Breast epithelium (tissue), 4 donors: Measurements from ENCODE around the gene SLX4. TPM values are rescaled to one million over a fixed set of nuclear protein-coding genes. Genes with fewer than 3 reads are reported as not detected.

Source experiments
- DNase-seq, 2 donors: peaks; one replicate each; pipeline ENCODE4 v3.0.0-alpha.2; 2019; ENCODE audit warnings: low spot score in 2 of 2
- H3K27ac ChIP-seq, 2 donors: fragments of 200-600 bp; sonication (generic) in 1 of 2; one replicate each; pipeline ENCODE4 v1.5.1; 2016 to 2019; ENCODE audit warnings: mild to moderate bottlenecking in 1 of 2
- H3K27me3 ChIP-seq, 2 donors: fragments of 200-600 bp; sonication (generic) in 1 of 2; one replicate each; pipeline versions ENCODE4 v1.5.1 to v1.6.0; 2017 to 2019; ENCODE audit warnings: control low read depth in 1 of 2, mild to moderate bottlenecking in 1 of 2
- H3K36me3 ChIP-seq: fragments of 200-600 bp; one replicate; pipeline ENCODE4 v1.5.1; 2019
- H3K4me1 ChIP-seq, 2 donors: fragments of 200-600 bp; sonication (generic); one replicate each; pipeline ENCODE4 v1.5.1; 2016 to 2019; ENCODE audit warnings: control low read depth in 1 of 2
- H3K4me3 ChIP-seq, 3 donors: fragments of 200-600 bp; sonication (generic); 1 replicate in 2 of 3; 2 replicates in 1 of 3; pipeline ENCODE4 v1.5.1; 2016 to 2019; ENCODE audit warnings: mild to moderate bottlenecking in 3 of 3, moderate library complexity in 2 of 3
- H3K9me3 ChIP-seq, 2 donors: fragments of 200-600 bp; sonication (generic) in 1 of 2; one replicate each; pipeline ENCODE4 v1.5.1; 2016 to 2019; ENCODE audit warnings: control low read depth in 1 of 2
- CTCF ChIP-seq, 3 donors: fragments of 450-650 bp; IDR thresholded peaks; one replicate each; pipeline ENCODE4 v1.5.1; 2016 to 2017; ENCODE audit warnings: antibody characterized with exemption in 3 of 3, mild to moderate bottlenecking in 3 of 3, moderate library complexity in 3 of 3
- POLR2A ChIP-seq: fragments of 450-650 bp; IDR thresholded peaks from one replicate; pipeline ENCODE4 v1.6.1; 2016; ENCODE audit warnings: antibody characterized with exemption, mild to moderate bottlenecking, moderate library complexity
- POLR2AphosphoS5 ChIP-seq, 3 donors: sonication (generic); formaldehyde crosslinking; IDR thresholded peaks; one replicate each; pipeline ENCODE4 v1.6.1; 2017; ENCODE audit warnings: antibody characterized with exemption in 3 of 3
- intact Hi-C: fragments of 100-400 bp; cut with DNase I; formaldehyde crosslinking; loops from one replicate; pipeline ENCODE4 v1.15.1; 2023; ENCODE audit warnings: low total_unique reads
- total RNA-seq, 3 donors: library from RNA; depleted of rRNA; stranded (reverse); fragments of >200 nt; gene quantifications; one replicate each; pipeline ENCODE4 v1.1.0, GENCODE V29; 2016

The SLX4 gene
- total RNA-seq, 3 donors from 2014 or later, result 3.0 to 4.3 (median 3.7) TPM

GRCh38 chr16:3580251-3580651 lies 31.2 kb downstream of the SLX4 start:
- Histone ChIP-seq H3K36me3 (no peaks in the 10 kb centered on the region), H3K9me3 (no peaks in the 10 kb centered on the region), H3K4me1 (no peaks in the 10 kb centered on the region), H3K4me3 (no peak overlapping the region), H3K27ac (no peak overlapping the region), H3K27me3 (no peaks in the 10 kb centered on the region)
- no peak for TF ChIP-seq POLR2A
- no peak for TF ChIP-seq CTCF (IDR thresholded peaks at IDR 0.05)
- TF ChIP-seq POLR2AphosphoS5 (IDR thresholded peaks at IDR 0.05), result no peak
- no peak for DNase-seq
- intact Hi-C loops, result no loop called here

- no peak overlapping the region for H3K4me3 ChIP-seq
- no peak overlapping the region for H3K27ac ChIP-seq
- no peaks in the 10 kb centered on the region for H3K4me1 ChIP-seq
- no peaks in the 10 kb centered on the region for H3K27me3 ChIP-seq
- no peaks in the 10 kb centered on the region for H3K9me3 ChIP-seq
- intact Hi-C loops, result no loop called here
- no peak for DNase-seq
- H3K36me3 ChIP-seq, result no peaks in the 10 kb centered on the region
- TF ChIP-seq POLR2A (no peak), POLR2AphosphoS5 (IDR thresholded peaks at IDR 0.05) (no peak), CTCF (IDR thresholded peaks at IDR 0.05) (no peak)
These were observed 31.6 kb downstream of the SLX4 start for GRCh38 chr16:3579776-3580175.

- no peak for DNase-seq
- H3K4me3 ChIP-seq, result no peak overlapping the region
These were observed 32.5 kb downstream of the SLX4 start for GRCh38 chr16:3578610-3579551.

GRCh38 chr16:3578121-3578520 lies 33.3 kb downstream of the SLX4 start:
- Histone ChIP-seq H3K4me1 (no peaks in the 10 kb centered on the region), H3K9me3 (no peaks in the 10 kb centered on the region), H3K4me3 (no peak overlapping the region), H3K27ac (no peak overlapping the region), H3K27me3 (no peaks in the 10 kb centered on the region), H3K36me3 (no peaks in the 10 kb centered on the region)
- intact Hi-C loops, result no loop called here
- TF ChIP-seq POLR2AphosphoS5 (IDR thresholded peaks at IDR 0.05) (no peak), POLR2A (no peak), CTCF (IDR thresholded peaks at IDR 0.05) (no peak)
- no peak for DNase-seq

More at GRCh38 chr16:3578610-3579551, 32.5 kb downstream of the SLX4 start:
- Histone ChIP-seq H3K27ac (no peak overlapping the region), H3K36me3 (no peaks in the 10 kb centered on the region), H3K27me3 (no peaks in the 10 kb centered on the region), H3K4me1 (no peaks in the 10 kb centered on the region), H3K9me3 (no peaks in the 10 kb centered on the region)
- intact Hi-C loops, result no loop called here
- TF ChIP-seq POLR2A, result no peak
- no peak for TF ChIP-seq POLR2AphosphoS5 (IDR thresholded peaks at IDR 0.05)
- TF ChIP-seq CTCF (IDR thresholded peaks at IDR 0.05), result no peak

GRCh38 chr16:3577302-3577752 lies 34.1 kb downstream of the SLX4 start, which contains the start of gene NLRC3:
NLRC3 (minus strand) TSS chr16:3577403; CDS start chr16:3565036, 12,367 bp downstream.
- H3K27ac ChIP-seq, result no peak within 1 kb of the TSS
- intact Hi-C loops, result no loop called here
- TF ChIP-seq POLR2A, result no peak
- no peak for TF ChIP-seq POLR2AphosphoS5 (IDR thresholded peaks at IDR 0.05)
- TF ChIP-seq CTCF (IDR thresholded peaks at IDR 0.05), result no peak
- no peak for DNase-seq
- H3K9me3 ChIP-seq, result no peaks in the 10 kb centered on the region
- H3K36me3 ChIP-seq, result no peaks in the 10 kb centered on the region
- H3K4me1 ChIP-seq, result no peaks in the 10 kb centered on the region
- no peaks in the 10 kb centered on the region for H3K27me3 ChIP-seq
- H3K4me3 ChIP-seq, result peak within 1 kb of the TSS in 2 of 3 donors; percentile 13 to 19
